ENCODE results near the gene GABRD.
A peak's percentile ranks its signal among the peaks of the same experiment; 100 is the strongest.

GABRD gene

DNA sequence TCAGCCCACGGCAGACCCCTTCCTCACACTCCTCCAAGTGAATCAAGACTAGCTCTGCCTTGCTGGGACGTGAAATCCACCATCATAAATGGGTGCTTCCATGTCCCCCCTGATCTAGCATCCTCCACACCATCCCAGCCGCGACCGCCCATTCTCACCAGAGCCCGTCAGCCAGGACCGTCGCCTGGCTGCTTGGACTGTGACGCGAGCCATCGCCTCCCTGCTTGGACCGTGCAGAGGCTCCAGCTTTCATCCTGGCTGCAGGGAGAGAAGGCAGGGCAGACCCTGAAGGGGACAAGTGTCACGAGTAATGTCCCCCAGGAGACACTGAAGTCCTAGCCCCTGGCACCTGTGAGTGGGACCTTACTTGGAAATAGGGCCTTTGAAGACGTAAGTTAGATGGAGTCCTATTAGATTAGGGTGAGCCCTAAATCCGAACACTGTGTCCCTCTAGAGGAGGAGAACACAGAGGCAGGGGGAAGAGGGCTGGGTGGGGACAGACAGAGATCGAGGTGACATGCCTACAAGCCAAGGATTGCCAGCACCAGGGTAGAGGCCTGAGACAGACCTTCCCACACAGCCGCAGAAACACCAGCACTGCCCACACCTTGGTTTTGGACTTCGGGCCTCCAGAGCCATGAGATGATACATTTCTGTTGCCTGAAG lies 18.3 kb downstream of the GABRD start:
- no peak for DNase-seq (ENCODE audit: extremely low read depth in 1 of 2, low read depth in 1 of 2)

DNA sequence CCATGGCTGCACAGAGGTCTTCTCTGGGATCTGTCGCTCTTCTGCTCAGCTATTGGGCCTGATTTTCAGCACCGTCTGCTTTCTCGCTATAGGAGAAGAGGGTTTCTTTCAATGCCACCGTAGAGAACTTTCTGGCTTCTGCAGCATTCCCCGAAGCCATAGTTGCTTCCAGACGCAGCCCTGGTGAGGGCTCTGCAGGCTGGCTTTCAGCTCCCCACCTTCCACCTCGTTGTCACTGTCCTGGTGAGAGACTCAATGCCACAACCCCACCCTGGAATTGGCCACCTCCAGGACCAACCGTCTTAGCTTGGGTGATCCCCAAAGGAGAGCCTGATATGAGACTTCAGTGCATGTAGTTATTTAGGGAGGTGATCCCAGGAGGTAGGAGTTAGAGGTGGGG lies 19.1 kb downstream of the GABRD start:
- DNase-seq (ENCODE audit: extremely low read depth in 1 of 2, low read depth in 1 of 2): no peak

GRCh38 chr1:2039251-2039650 lies 20.1 kb downstream of the GABRD start:
- no peak for DNase-seq (ENCODE audit: extremely low read depth in 1 of 2, low read depth in 1 of 2)

- no peak for DNase-seq (ENCODE audit: extremely low read depth in 1 of 2, low read depth in 1 of 2)
These were observed 22.2 kb downstream of the GABRD start for GRCh38 chr1:2041305-2041704.

DNA sequence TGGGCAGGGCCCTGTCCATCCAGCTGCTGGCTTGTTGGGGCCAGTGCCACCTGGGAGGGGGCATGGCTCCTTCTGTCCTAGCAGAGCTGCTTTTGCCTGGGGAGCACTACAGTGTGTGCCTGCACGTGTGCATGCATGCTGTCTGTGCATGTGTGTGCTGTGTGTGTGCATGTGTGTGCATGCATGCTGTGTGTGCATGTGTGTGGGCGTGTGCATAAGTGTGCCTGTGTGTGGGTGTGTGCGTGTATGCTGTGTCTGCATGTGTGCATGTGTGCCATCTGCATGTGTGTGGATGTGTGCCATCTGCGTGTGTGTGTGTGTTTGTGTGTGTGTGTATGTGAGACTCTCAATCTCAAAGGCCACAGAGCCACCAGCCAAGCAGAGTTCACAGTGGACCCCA lies 22.7 kb downstream of the GABRD start:
- DNase-seq (ENCODE audit: extremely low read depth in 1 of 2, low read depth in 1 of 2): no peak

DNA sequence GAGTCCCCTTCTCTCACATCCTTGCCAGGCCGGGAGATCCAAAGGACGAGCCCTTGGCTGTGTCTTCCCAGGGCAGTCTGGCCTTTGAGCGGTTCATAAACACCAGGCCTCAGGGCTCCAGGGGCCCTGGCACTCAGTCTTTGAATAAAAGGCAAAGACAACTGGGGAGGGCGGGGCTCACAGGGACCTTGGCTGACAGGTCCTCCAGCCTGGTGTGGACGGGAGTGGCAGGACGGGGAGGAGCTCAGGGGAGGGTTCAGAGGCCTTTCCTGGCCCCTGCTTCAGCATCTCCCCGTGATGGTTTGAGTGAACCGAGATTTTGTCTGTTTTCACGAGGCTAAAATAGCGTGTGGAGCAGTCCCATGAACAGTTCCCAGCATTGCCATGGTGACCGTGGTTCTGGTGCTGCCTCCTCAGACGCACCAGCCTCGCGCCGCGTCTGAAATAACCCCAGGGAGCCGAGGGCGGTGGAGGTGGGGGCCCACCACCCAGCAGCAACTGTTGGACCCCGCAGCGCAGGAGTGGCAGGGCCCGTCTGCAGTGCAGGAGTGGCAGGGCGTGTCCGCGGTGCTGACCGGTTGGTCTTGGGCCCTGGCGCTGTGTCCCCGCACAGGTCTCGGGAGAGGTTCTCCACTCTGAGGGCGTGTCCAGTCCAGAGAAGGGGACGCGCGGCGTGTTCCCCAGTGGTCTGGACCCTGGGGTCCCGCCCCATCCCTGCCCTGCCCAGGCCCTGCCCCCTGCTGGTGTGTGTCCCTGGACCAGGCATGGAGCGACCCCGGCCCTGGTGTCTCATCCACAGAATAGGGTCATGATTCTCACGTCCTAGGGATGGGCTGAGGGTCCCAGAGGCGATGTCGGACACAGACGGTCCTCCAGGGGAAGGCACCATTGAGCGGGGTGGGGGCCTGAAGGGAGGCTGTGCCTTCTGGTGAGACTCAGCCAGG lies 24.0 kb downstream of the GABRD start:
- DNase-seq (ENCODE audit: extremely low read depth in 1 of 2, low read depth in 1 of 2): no peak

GRCh38 chr1:2043886-2044285 lies 24.7 kb downstream of the GABRD start:
- no peak for DNase-seq (ENCODE audit: extremely low read depth in 1 of 2, low read depth in 1 of 2)

DNA sequence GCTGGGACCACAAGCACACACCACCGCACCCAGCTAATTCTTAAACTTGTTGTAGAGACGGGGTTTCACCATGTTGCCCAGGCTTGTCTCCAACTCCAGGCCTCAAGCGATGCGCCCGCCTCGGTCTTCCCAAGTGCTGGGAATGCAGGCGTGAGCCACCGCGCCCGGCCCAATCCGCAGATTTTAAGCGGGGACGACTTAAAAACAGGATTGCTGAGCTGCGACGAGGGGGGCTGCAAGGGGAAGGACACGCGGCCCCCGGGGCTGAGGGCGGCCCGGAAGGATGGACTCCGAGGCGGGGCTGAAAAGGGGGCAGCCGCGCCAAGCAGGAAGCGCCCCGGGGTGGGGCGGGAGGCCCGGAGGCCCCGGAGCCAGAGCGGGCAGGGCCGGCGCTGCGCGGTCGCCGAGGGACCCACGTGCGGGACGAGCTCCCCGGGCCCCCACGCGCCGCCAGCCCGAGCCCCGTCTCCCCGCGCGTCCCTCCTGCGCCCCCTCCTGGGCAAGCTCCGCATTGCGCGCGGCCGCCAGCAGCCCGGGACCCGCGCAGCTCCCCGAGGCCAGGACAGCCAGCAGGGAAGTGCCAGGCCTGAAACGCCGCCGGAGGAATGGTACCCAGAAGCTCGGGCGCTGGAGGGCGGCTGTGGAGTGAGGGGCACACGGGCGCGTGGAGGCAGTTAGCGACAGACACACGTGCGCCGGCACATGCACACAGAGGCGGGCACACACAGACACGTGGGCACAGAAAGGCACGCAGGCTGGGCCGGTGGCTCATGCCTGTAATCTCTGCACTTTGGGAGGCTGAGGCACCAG lies 25.6 kb downstream of the GABRD start:
- DNase-seq (ENCODE audit: extremely low read depth in 1 of 2, low read depth in 1 of 2): peak; percentile 43 to 56

DNA sequence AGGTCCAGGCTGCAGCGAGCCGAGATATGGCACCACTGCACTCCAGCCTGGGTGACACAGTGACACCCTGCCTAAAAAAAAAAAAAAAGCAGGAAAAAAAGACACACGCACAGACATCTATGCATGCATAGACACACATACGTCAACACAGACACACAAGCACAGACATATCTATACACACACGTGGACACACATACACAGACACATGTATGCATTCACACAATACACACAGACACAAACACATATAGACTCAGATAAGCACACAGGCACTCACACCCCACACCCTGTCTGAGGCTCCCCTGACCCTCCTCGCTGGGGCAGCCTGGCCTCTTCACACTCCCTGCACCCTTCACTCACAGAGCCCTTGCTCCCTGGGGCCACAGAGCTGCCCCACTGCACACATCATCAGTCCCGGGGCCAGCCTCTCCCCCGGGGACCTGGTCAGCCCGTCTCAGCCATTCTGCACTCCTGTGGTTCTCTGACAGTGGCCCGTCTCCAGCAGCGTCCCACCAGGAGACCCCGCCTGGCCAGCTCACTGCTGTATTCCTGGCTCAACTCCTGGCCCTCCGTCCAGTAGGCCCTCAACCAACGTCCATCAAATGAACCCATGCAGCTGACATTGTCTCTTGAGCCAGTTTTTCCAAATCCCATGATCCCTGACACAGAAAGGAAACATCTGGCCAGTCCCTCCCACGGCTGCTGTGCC lies 26.5 kb downstream of the GABRD start:
- DNase-seq (ENCODE audit: extremely low read depth in 1 of 2, low read depth in 1 of 2): no peak

- DNase-seq (ENCODE audit: extremely low read depth in 1 of 2, low read depth in 1 of 2): peak in 1 of 2 donors; percentile 24
These were observed 27.2 kb downstream of the GABRD start for GRCh38 chr1:2046174-2046917.

DNA sequence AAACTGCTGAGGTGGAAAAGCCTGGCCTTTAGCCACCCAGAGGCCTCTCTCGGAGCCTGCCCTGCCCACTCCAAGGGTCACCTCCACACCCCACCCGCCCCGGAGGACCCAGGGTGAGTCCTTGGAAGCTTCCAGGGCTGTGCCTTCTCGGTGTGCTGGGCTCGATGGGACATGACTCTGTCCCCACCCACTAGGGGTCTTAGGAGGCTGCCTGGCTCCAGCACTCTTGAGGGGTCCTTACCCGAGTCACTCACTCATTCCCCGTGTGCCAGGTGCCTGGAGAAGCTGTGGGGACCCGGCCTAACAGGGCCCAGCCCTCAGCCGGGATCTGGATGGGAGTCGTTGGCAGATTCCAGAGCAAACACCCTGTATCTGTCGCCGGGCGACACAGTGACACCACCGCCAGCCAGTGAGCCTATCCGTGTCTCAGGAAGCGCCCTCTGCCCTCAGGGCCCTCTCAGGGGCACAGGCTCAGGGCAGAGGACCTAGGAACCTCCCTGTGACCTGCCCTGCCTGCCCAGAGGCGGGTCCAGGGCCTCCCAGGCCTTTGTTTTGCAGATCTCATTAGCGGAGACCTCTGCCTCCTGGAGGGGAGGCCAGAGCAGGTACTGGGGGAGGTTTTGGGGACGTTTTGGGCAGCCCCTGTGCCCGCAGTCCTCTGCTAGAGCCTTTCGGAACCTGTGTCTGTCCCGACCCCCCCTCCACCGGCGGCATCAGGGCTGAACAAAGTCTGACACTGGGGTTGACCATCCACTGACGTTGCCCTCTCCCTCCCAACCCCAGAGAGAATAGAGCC lies 28.0 kb downstream of the GABRD start:
- no peak for DNase-seq (ENCODE audit: extremely low read depth in 1 of 2, low read depth in 1 of 2)

DNA sequence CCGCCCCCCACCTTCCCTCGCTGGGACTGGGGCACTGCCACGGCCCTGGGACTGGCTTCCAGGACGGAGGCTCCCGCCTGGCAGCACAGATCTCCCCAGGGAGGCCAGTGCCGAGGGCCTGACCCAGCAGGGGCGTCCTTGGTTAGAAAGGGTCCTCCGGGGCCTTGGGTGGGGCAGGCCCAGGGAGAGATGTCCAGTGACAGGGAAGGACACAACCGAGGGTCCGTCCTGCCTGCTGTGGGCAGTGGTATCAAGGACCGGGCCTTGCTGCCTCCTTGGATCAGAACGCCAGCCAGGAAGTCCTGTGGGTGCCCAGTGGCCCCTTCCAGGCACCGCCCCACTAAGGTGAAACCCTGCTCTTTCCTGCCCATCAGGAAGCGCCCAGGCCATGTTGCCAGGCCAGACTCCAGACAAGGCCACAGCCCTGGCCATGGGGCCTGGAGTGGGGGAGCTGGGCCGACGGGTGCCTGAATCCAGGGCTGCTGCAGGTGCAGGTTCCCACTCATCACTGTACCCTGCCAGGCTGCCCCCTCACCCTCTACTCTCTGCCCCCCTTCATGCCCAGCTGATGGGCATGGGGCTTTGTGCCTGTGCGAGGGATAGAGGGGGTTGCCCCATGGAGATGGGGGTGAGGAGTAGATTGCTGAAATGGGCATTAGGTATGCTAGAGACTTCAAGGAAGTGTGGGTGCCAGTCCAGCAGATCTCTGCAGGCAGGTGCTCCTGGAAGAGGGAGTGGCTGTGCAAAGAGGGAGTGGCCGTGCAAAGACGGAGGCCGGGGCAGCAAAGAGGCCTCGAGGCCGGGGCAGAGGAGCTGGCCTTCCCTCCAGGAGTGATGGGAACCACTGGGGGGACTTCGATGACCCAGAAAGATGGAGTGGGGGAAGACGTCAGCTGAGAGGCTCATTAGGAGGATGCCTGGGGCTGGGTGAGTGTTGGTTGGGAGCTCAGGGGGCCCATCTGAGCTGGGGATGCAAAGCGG lies 28.9 kb downstream of the GABRD start:
- DNase-seq (ENCODE audit: extremely low read depth in 1 of 2, low read depth in 1 of 2): no peak

DNA sequence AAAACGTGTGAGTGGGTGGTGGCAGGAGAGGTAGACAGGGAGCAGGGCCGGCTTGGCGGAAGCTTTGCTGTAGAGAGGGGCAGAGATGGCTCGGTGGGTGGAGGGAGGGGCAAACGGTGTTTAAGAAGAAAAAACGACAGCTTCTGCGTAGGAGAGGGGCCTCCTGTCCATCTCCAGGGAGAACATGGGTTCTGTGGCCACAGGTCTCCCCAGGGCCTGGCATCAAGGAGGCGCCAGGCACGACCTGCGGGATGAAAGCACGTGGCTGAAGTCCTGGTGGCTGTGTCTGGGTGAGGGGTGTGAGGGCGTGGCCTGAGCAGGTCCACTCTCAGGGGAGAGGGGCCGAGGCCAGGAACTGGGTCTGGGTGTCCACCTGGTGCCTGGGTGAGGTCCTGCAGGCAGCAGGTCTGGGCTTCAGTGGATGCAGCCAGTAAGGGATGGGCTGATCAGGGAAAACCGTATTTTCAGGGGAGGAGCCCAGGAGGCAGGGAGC lies 30.1 kb downstream of the GABRD start:
- no peak for DNase-seq (ENCODE audit: extremely low read depth in 1 of 2, low read depth in 1 of 2)

DNA sequence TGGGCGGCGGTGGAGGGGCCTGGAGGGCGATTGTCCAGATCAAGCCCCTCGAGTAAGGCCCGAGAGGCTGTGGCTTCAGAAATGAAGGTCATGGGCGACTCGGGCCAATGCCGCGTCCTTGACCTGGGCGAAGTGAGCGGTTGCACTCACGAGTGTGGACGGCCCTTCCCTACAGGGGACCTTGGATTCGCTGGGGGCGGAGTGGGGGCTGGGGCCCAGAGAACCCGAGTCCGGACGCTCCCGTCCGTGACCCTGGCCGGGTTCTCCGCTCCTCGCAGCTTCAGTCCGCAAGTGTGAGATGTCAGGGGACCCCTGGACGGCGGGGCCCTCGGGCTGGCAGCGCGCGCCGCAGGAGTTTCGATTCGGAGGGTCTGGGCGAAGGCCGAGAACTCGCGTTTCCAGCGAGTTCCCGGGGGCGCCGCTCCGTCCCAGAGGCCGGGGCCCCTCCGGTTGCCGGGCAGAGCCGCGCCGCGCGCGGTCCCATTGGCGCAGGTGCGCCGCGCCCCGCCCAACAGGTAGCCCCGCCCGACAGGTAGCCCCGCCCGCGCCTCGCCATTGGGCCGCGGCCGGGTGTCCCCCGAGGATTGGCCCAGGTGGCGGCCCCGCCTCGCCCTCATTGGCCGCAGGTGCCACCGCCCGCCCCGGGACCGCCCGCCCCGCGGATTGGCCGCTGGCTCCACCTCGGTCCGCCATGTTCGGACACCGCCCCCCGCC lies 30.7 kb downstream of the GABRD start, which contains the start of gene PRKCZ:
TSS of gene PRKCZ (plus strand) at position 694 of the 714 bp plus-strand sequence. CDS start 220 bp downstream, outside the sequence.
- peak; percentile 86 to 90 for DNase-seq (ENCODE audit: extremely low read depth in 1 of 2, low read depth in 1 of 2)

- DNase-seq (ENCODE audit: extremely low read depth in 1 of 2, low read depth in 1 of 2): no peak
These were observed 31.3 kb downstream of the GABRD start for GRCh38 chr1:2050461-2050792.

GRCh38 chr1:2050793-2051682 lies 31.9 kb downstream of the GABRD start:
- DNase-seq (ENCODE audit: extremely low read depth in 1 of 2, low read depth in 1 of 2): no peak
